A549 (cell line): ENCODE data around the gene GPRIN2. TPM values are rescaled to one million over a fixed set of nuclear protein-coding genes. Genes with fewer than 3 reads are reported as not detected.
A peak's percentile ranks its signal among the peaks of the same experiment; 100 is the strongest.

ENCODE experiments used
- ATAC-seq, 2 experiments: fragments of 200-7000 bp in 1 of 2; fragments of >200 bp in 1 of 2; cut with Nextera tagmentation in 1 of 2; cut with Tn5 transposase in 1 of 2; 3 replicates each; pipeline versions ENCODE4 v1.8.0 to v1.9.1; 2018 to 2020; ENCODE audit warnings: mild to moderate bottlenecking in 1 of 2, moderate library complexity in 1 of 2
- CTCF ChIA-PET: fragments of 300-600 bp; sonication (Branson Sonifier 250); formaldehyde crosslinking; extraction: SDS; loops from one replicate; lab custom pipeline; 2021; ENCODE audit warnings: antibody characterized with exemption, inconsistent platforms; lab: Yijun Ruan, JAX
- POLR2A ChIA-PET: fragments of 350-600 bp; formaldehyde crosslinking; extraction: SDS; loops from one replicate; lab custom pipeline; 2021; ENCODE audit warnings: antibody characterized with exemption, inconsistent platforms; lab: Yijun Ruan, JAX
- DNase-seq, 2 experiments: peaks; one replicate each; pipeline versions ENCODE4 v3.0.0 to v3.0.0-alpha.2; 2011 to 2016; ENCODE audit warnings: low read depth in 1 of 2, low spot score in 1 of 2
- FAIRE-seq: peaks from 2 replicates; lab custom pipeline; 2011; peaks lifted over from hg19 to GRCh38; lab: Jason Lieb, UNC
- H3K27ac ChIP-seq, 2 experiments: fragments of >200 bp; sonication (Bioruptor Twin); formaldehyde crosslinking; 3 replicates each; pipeline ENCODE4 v1.5.1; 2016 to 2017
- H3K4me1 ChIP-seq: fragments of >200 bp; sonication (Bioruptor Twin); formaldehyde crosslinking; 3 replicates; pipeline ENCODE4 v1.6.1; 2016
- H3K4me2 ChIP-seq: fragments of >200 bp; sonication (Bioruptor Twin); formaldehyde crosslinking; 3 replicates; pipeline ENCODE4 v1.6.1; 2016
- H3K4me3 ChIP-seq: fragments of >200 bp; sonication (Bioruptor Twin); formaldehyde crosslinking; 3 replicates; pipeline ENCODE4 v1.5.1; 2016
- H3K9me3 ChIP-seq: fragments of >200 bp; sonication (Bioruptor Twin); formaldehyde crosslinking; 3 replicates; pipeline ENCODE4 v1.6.1; 2016
- BCL3 ChIP-seq: fragments of >200 bp; sonication (Bioruptor Twin); formaldehyde crosslinking; IDR thresholded peaks from 3 replicates; pipeline ENCODE4 v1.6.1; 2016
- BHLHE40 ChIP-seq: IDR thresholded peaks from 2 replicates; pipeline ENCODE4 v1.6.1; 2012; ENCODE audit warnings: low read depth, low read length, inconsistent platforms
- CEBPB ChIP-seq, 2 experiments: fragments of >200 bp in 1 of 2; sonication (Bioruptor Twin) in 1 of 2; formaldehyde crosslinking in 1 of 2; IDR thresholded peaks; 2 replicates each; pipeline ENCODE4 v1.6.1; 2012 to 2016
- EHF ChIP-seq: fragments of 250-450 bp; sonication (Bioruptor Pico); IDR thresholded peaks from 2 replicates; pipeline ENCODE4 v1.5.0; 2020; ENCODE audit warnings: mild to moderate bottlenecking
- FOSL2 ChIP-seq, 2 experiments: fragments of 450-650 bp in 1 of 2; fragments of >200 bp in 1 of 2; sonication (Bioruptor Twin) in 1 of 2; formaldehyde crosslinking; IDR thresholded peaks; 2 replicates each; pipeline versions ENCODE4 v1.5.0 to v1.6.1; 2016 to 2020; ENCODE audit warnings: mild to moderate bottlenecking in 1 of 2, moderate library complexity in 1 of 2
- HDAC2 ChIP-seq: fragments of 200-600 bp; sonication (generic); IDR thresholded peaks from 2 replicates; pipeline ENCODE4 v1.6.1; 2016
- HEYL ChIP-seq: fragments of 250-450 bp; sonication (Bioruptor Pico); IDR thresholded peaks from 2 replicates; pipeline ENCODE4 v1.8.0; 2021; ENCODE audit warnings: mild to moderate bottlenecking, moderate library complexity
- HOXB13 ChIP-seq: fragments of 250-450 bp; sonication (Bioruptor Pico); IDR thresholded peaks from 2 replicates; pipeline ENCODE4 v1.5.0; 2020; ENCODE audit warnings: low read depth, mild to moderate bottlenecking, moderate library complexity
- JUN ChIP-seq, 2 experiments: fragments of >200 bp; sonication (Bioruptor Twin); formaldehyde crosslinking; IDR thresholded peaks; 2 replicates in 1 of 2; 3 replicates in 1 of 2; pipeline ENCODE4 v1.6.1; 2016 to 2017
- MAFK ChIP-seq: fragments of 450-650 bp; IDR thresholded peaks from 2 replicates; pipeline ENCODE4 v1.6.1; 2014; ENCODE audit not compliant: partially characterized antibody
- MAZ ChIP-seq: fragments of 150-350 bp; IDR thresholded peaks from 2 replicates; pipeline ENCODE4 v1.6.1; 2014; ENCODE audit warnings: antibody characterized with exemption, low read depth, low read length, borderline replicate concordance
- POLR2AphosphoS2 ChIP-seq: conservative IDR thresholded peaks from 2 replicates; pipeline ENCODE4 v1.6.1; 2012; ENCODE audit warnings: low read length, improper control_type of control experiment, inconsistent platforms
- RARB ChIP-seq: fragments of 250-450 bp; sonication (Bioruptor Pico); IDR thresholded peaks from 2 replicates; pipeline ENCODE4 v1.8.0; 2021; ENCODE audit warnings: mild to moderate bottlenecking, moderate library complexity
- SMC3 ChIP-seq: fragments of >200 bp; sonication (Bioruptor Twin); formaldehyde crosslinking; IDR thresholded peaks from 3 replicates; pipeline ENCODE4 v1.6.1; 2018; ENCODE audit warnings: inconsistent platforms
- SREBF2 ChIP-seq: fragments of 450-650 bp; IDR thresholded peaks from 2 replicates; pipeline ENCODE4 v1.6.1; 2014; ENCODE audit warnings: mild to moderate bottlenecking, moderate library complexity
- ZC3H11A ChIP-seq: fragments of 450-650 bp; IDR thresholded peaks from 2 replicates; pipeline ENCODE4 v1.6.1; 2014; ENCODE audit warnings: antibody characterized with exemption, mild to moderate bottlenecking
- WGBS: methylation state at CpG from one replicate; pipeline ENCODE4 v1.1.6; 2017; ENCODE audit errors: missing lambda C conversion rate; 5-methylcytosine and 5-hydroxymethylcytosine counted together
- polyA plus RNA-seq, 4 experiments: library from polyadenylated mRNA; depleted of rRNA in 3 of 4; stranded (reverse); fragments of >200 nt; fragmentation: RNase III in 1 of 4; extraction: RNeasy Plus Mini Kit Qiagen cat#74134 plus additional on column Dnase treatment in 1 of 4; gene quantifications; 2 replicates in 3 of 4; 3 replicates in 1 of 4; pipeline ENCODE4 v1.2.3, GENCODE V29; 2011 to 2017
- TF ChIP-seq, protein P1 (sequence below): fragments of 150-350 bp; IDR thresholded peaks from 2 replicates; pipeline ENCODE4 v1.6.1; 2014; ENCODE audit warnings: low read depth, mild to moderate bottlenecking, low read length
- TF ChIP-seq, protein P2 (sequence below): fragments of >200 bp; sonication (Bioruptor Twin); formaldehyde crosslinking; IDR thresholded peaks from 2 replicates; pipeline ENCODE4 v1.6.1; 2016

Gene GPRIN2
- polyA plus RNA-seq, 2 of the 4 experiments (the other 2 are of a cell fraction), result 8.8 to 29.9 TPM

DNA sequence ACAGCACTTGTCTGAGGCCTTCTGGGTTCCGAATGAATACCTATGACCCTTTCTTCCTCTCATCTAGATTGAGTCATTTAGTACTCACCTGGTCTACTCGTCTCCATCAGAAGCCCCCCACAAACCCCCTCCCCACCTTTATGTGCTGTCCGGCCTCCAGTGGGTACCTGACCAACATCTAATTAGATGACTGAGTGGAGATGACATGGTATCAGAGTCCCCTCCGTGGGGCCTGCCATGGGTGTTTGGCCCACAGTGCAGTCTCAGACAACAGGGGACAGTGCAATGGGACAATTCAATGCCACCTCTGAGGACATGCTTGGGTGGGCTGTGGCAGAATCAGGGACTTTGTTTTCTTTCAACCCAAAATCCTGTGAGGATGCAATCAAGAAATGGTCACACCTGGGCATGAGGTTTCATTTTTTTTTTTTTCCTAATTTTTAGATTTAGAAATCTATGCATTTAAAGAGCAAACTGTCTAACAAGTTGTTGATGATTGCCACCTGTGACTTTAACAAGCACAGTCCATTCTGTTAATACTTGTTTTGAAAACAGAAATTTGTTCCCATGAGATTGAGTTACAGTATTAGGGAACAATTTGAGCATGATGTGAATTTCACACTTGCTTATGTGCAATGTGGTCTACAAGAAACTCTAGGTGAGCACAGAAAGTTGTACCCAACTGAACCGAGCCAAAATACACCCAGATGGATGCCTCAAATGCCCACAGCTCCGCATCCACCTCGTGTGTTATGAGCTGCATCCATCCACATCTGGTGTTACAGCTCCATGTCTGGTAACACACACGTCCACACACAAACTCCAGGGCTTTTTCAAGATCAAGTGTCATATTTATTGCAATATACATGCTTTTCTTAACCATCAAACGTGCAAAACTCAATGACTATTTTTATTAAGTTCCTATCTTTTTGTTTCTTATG lies 27.5 kb downstream of the GPRIN2 start:
- peaks cover 67% of the 10 kb centered on the region for H3K4me1 ChIP-seq
- FAIRE-seq, result no peak
- POLR2A ChIA-PET, result interaction anchor here (0.6 to 1.1 kb wide), 2 partner anchors 10 to 17 kb away, joined by 4 read pairs; no protein-coding TSS in a partner anchor
- H3K4me2 ChIP-seq, result no peak overlapping the region
- WGBS, result 88% methylated on average over 9 of the region's 9 CpGs
- TF ChIP-seq CEBPB (IDR thresholded peaks at IDR 0.05), result 0 out of 4 replicates have a peak, but pooled peaks of 1 of the 2 experiments have one; percentile 4
- no peak for TF ChIP-seq BCL3
- TF ChIP-seq SREBF2, result no peak
- peak; percentile 16; the same call in 1 of the 2 replicates for TF ChIP-seq EHF
- TF ChIP-seq SMC3, result no peak
- TF ChIP-seq BHLHE40, result no peak
- TF ChIP-seq FOSL2 (IDR thresholded peaks at IDR 0.05), result no peak
- no peak for TF ChIP-seq FOSL2 (CRISPR knock-in tag; IDR thresholded peaks at IDR 0.05)
- no peak for TF ChIP-seq MAFK
- no peak for TF ChIP-seq HEYL (CRISPR knock-in tag)
- no peak for TF ChIP-seq HDAC2
- TF ChIP-seq HOXB13, result 0 out of 2 replicates have a peak, but pooled peaks have one; percentile 18
- TF ChIP-seq ZC3H11A, result no peak
- no peak for TF ChIP-seq POLR2AphosphoS2
- TF ChIP-seq, all 56 proteins: peak for 3
- H3K27ac ChIP-seq, result peak overlapping the region; percentile 92 to 95
- ATAC-seq (no peak), DNase-seq (no peak)
- H3K4me3 ChIP-seq, result no peak overlapping the region
- no peaks in the 10 kb centered on the region for H3K9me3 ChIP-seq
- CTCF ChIA-PET, result interaction anchor here (1.0 to 2.9 kb wide), 5 partner anchors 11 to 1247 kb away, joined by 3 to 27 read pairs (median 17); no protein-coding TSS in a partner anchor

- ChIA-PET CTCF (interaction anchor here (0.7 to 2.5 kb wide), 7 partner anchors 9 to 1248 kb away, joined by 3 to 25 read pairs (median 4); no protein-coding TSS in a partner anchor), POLR2A (interaction anchor here (1.1 to 2.0 kb wide), 2 partner anchors 12 to 18 kb away, joined by 4 to 14 read pairs; no protein-coding TSS in a partner anchor)
- no peak for DNase-seq
- no peak overlapping the region for H3K4me2 ChIP-seq
- TF ChIP-seq, protein P1, sequence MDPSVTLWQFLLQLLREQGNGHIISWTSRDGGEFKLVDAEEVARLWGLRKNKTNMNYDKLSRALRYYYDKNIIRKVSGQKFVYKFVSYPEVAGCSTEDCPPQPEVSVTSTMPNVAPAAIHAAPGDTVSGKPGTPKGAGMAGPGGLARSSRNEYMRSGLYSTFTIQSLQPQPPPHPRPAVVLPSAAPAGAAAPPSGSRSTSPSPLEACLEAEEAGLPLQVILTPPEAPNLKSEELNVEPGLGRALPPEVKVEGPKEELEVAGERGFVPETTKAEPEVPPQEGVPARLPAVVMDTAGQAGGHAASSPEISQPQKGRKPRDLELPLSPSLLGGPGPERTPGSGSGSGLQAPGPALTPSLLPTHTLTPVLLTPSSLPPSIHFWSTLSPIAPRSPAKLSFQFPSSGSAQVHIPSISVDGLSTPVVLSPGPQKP, result no peak
- TF ChIP-seq JUN (IDR thresholded peaks at IDR 0.05) (no peak), RARB (CRISPR knock-in tag) (no peak), MAZ (no peak)
- TF ChIP-seq, protein P2, sequence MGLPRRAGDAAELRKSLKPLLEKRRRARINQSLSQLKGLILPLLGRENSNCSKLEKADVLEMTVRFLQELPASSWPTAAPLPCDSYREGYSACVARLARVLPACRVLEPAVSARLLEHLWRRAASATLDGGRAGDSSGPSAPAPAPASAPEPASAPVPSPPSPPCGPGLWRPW, result no peak
- H3K4me1 ChIP-seq, result peaks cover 74% of the 10 kb centered on the region
- no peak for FAIRE-seq
- no peaks in the 10 kb centered on the region for H3K9me3 ChIP-seq
- peak overlapping the region; percentile 92 to 95 for H3K27ac ChIP-seq
- no peak for ATAC-seq
- no peak overlapping the region for H3K4me3 ChIP-seq
- 92% methylated on average over 9 of the region's 9 CpGs for WGBS
Observed at GRCh38 chr10:46528171-46528671, 28.2 kb downstream of the GPRIN2 start.
